ENCODE results near the gene ARHGAP6. TPM values are rescaled to one million over a fixed set of nuclear protein-coding genes. Genes with fewer than 3 reads are reported as not detected.
A peak's percentile ranks its signal among the peaks of the same experiment; 100 is the strongest.

ARHGAP6 gene
- polyA plus RNA-seq, 3 donors, result 0.31 to 1.1 (median 0.40) TPM

DNA sequence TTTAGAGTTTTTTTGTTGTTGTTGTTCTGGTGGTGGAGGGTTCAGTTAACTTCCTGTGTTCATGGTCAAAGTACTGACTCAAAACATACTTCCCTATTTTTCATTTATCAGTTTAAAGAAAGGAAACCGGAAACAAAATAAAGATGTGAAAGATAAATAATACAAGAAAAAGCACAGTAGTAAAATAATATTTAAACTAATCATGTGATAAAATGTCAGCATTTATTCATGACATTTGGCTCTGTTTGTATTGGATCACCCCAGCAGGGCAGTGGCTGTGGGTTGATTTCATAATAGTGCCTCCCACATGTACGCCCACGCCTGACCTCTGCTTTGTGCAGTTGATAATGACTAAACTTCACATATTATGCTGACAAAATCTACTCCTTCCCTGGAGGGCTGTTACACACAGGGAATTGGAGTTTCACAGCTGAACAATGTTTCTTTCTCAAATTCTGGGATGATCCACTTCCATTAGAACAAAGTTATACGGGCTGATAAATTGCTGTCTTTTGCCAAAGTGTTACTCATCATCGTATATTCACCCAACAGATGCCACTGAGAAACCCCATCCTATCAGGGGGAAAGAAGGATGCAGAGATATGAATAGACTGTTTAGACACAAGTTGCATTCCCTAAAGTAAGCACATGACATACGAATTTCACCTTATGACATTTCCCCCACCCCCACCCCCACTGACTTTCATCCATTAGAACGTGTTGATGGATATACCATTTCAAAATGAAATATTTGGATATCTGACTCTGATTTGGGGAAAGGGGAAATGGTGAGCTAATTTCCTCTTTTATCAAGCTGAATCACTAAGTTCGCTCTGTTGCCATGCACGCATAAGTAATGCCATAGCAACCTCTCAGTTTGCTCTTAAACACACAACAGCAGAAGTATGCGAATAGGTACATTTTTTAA, 324.2 kb downstream of the ARHGAP6 start:
- 0% methylated on average over 1 of the region's 10 CpGs for WGBS (ENCODE audit: insufficient coverage)
- peak overlapping the region; percentile 93 to 98 (median 95) for H3K27ac Mint-ChIP-seq
- peak overlapping the region; percentile 24 for H3K4me2 ChIP-seq (replicated peaks; ENCODE audit: extremely low read depth, low read length, poor library complexity, severe bottlenecking)

GRCh38 chrX:11337292-11338009, 328.3 kb downstream of the ARHGAP6 start:
- H2AFZ ChIP-seq (ENCODE audit: insufficient read depth, low read depth, low read length, poor library complexity, severe bottlenecking), result no peak overlapping the region
- H3K79me2 ChIP-seq (ENCODE audit: insufficient read depth, low read length), result no peaks in the 10 kb centered on the region
- no CpG with 5 or more reads among the region's 1 CpG for WGBS (ENCODE audit: insufficient coverage)
- TF ChIP-seq, protein P1, sequence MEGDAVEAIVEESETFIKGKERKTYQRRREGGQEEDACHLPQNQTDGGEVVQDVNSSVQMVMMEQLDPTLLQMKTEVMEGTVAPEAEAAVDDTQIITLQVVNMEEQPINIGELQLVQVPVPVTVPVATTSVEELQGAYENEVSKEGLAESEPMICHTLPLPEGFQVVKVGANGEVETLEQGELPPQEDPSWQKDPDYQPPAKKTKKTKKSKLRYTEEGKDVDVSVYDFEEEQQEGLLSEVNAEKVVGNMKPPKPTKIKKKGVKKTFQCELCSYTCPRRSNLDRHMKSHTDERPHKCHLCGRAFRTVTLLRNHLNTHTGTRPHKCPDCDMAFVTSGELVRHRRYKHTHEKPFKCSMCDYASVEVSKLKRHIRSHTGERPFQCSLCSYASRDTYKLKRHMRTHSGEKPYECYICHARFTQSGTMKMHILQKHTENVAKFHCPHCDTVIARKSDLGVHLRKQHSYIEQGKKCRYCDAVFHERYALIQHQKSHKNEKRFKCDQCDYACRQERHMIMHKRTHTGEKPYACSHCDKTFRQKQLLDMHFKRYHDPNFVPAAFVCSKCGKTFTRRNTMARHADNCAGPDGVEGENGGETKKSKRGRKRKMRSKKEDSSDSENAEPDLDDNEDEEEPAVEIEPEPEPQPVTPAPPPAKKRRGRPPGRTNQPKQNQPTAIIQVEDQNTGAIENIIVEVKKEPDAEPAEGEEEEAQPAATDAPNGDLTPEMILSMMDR (IDR thresholded peaks at IDR 0.05), result no peak
- Mint-ChIP-seq H3K4me3 (no peak overlapping the region), H3K4me1 (peaks cover 12% of the 10 kb centered on the region), H3K9me3 (peaks cover 0 to 9% (median 2%) of the 10 kb centered on the region in 7 donors), H3K36me3 (no peaks in the 10 kb centered on the region), H3K27me3 (ENCODE audit: low read depth in 3 of 3) (peaks cover 0 to 4% (median 3%) of the 10 kb centered on the region in 3 donors), H3K27ac (no peak overlapping the region)
- H3K4me1 ChIP-seq (ENCODE audit: control insufficient read depth in 1 of 2, insufficient read depth in 2 of 2, low read length in 2 of 2), result peaks cover 5 to 13% of the 10 kb centered on the region in 2 donors
- DNase-seq, result no peak
- no peak overlapping the region for H3K4me3 ChIP-seq (replicated peaks in 1 of 3; ENCODE audit: low read depth in 2 of 3, low read length in 3 of 3)
- no peaks in the 10 kb centered on the region for H3K36me3 ChIP-seq (replicated peaks in 1 of 2; ENCODE audit: control insufficient read depth in 1 of 2, insufficient read depth in 2 of 2, low read length in 2 of 2)
- no peaks in the 10 kb centered on the region for H3K27me3 ChIP-seq (ENCODE audit: control insufficient read depth in 2 of 2, insufficient read depth in 2 of 2, low read length in 2 of 2)
- H3K27ac ChIP-seq (ENCODE audit: low read depth in 1 of 2, low read length in 2 of 2), result no peak overlapping the region
- no peaks in the 10 kb centered on the region for H3K9me3 ChIP-seq (replicated peaks in 1 of 2; ENCODE audit: control insufficient read depth in 1 of 2, insufficient read depth in 1 of 2, low read length in 2 of 2)
- no peak overlapping the region for H3K4me2 ChIP-seq (replicated peaks; ENCODE audit: extremely low read depth, low read length, poor library complexity, severe bottlenecking)
- H3K9ac ChIP-seq (ENCODE audit: insufficient read depth, low read length, poor library complexity, severe bottlenecking), result no peak overlapping the region
- H4K20me1 ChIP-seq (ENCODE audit: insufficient read depth, low read length), result no peaks in the 10 kb centered on the region
- intact Hi-C loops (cut with micrococcal nuclease), result no loop called here

More for the DNA sequence above, 324.2 kb downstream of the ARHGAP6 start:
- Mint-ChIP-seq H3K4me1 (peaks cover 12% of the 10 kb centered on the region), H3K36me3 (no peaks in the 10 kb centered on the region), H3K27me3 (ENCODE audit: low read depth in 3 of 3) (peaks cover 2 to 6% (median 3%) of the 10 kb centered on the region in 3 donors), H3K9me3 (peaks cover 0 to 4% (median 0%) of the 10 kb centered on the region in 7 donors), H3K4me3 (peak overlapping the region; percentile 20 to 28)
- Histone ChIP-seq H3K9ac (ENCODE audit: insufficient read depth, low read length, poor library complexity, severe bottlenecking) (peak overlapping the region; percentile 72), H3K9me3 (replicated peaks in 1 of 2; ENCODE audit: control insufficient read depth in 1 of 2, insufficient read depth in 1 of 2, low read length in 2 of 2) (no peaks in the 10 kb centered on the region), H2AFZ (ENCODE audit: insufficient read depth, low read depth, low read length, poor library complexity, severe bottlenecking) (no peak overlapping the region), H3K27me3 (ENCODE audit: control insufficient read depth in 2 of 2, insufficient read depth in 2 of 2, low read length in 2 of 2) (no peaks in the 10 kb centered on the region), H3K27ac (ENCODE audit: low read depth in 1 of 2, low read length in 2 of 2) (peak overlapping the region; percentile 82 to 97), H4K20me1 (ENCODE audit: insufficient read depth, low read length) (no peaks in the 10 kb centered on the region), H3K4me1 (ENCODE audit: control insufficient read depth in 1 of 2, insufficient read depth in 2 of 2, low read length in 2 of 2) (peaks cover 5 to 13% of the 10 kb centered on the region in 2 donors), H3K4me3 (replicated peaks in 1 of 3; ENCODE audit: low read depth in 2 of 3, low read length in 3 of 3) (no peak overlapping the region), H3K79me2 (ENCODE audit: insufficient read depth, low read length) (no peaks in the 10 kb centered on the region), H3K36me3 (replicated peaks in 1 of 2; ENCODE audit: control insufficient read depth in 1 of 2, insufficient read depth in 2 of 2, low read length in 2 of 2) (no peaks in the 10 kb centered on the region)
- TF ChIP-seq, protein P1 (IDR thresholded peaks at IDR 0.05), result no peak
- peak; percentile 80 to 91 (median 90) for DNase-seq
- intact Hi-C loops (cut with micrococcal nuclease), result no loop called here
